HEK293 (cell line): ENCODE measurements around the gene TRPC4.

Experiments
- CTCF ChIP-seq: fragments of 450-650 bp; formaldehyde crosslinking; IDR thresholded peaks from 2 replicates; pipeline ENCODE4 v1.5.1; 2016; ENCODE audit warnings: missing biosample characterization, missing genetic modification characterization
- KLF10 ChIP-seq: fragments of 450-650 bp; IDR thresholded peaks from 2 replicates; pipeline ENCODE4 v1.5.1; 2018; ENCODE audit warnings: missing biosample characterization, mild to moderate bottlenecking, missing genetic modification characterization
- PATZ1 ChIP-seq: fragments of 450-650 bp; formaldehyde crosslinking; IDR thresholded peaks from 2 replicates; pipeline ENCODE4 v1.5.1; 2016; ENCODE audit warnings: missing biosample characterization, missing genetic modification characterization
- WT1 ChIP-seq: fragments of 450-650 bp; formaldehyde crosslinking; IDR thresholded peaks from 2 replicates; pipeline ENCODE4 v1.5.1; 2016; ENCODE audit warnings: missing biosample characterization, missing genetic modification characterization
- ZNF274 ChIP-seq, 2 experiments: fragments of 200-500 bp in 1 of 2; fragments of 450-650 bp in 1 of 2; sonication (Bioruptor generic) in 1 of 2; formaldehyde crosslinking in 1 of 2; IDR thresholded peaks; 2 replicates each; pipeline versions ENCODE4 v1.5.1 to v1.6.1; 2014 to 2016; ENCODE audit warnings: borderline replicate concordance in 1 of 2, inconsistent platforms in 1 of 2, low read length in 1 of 2, missing biosample characterization in 1 of 2, missing genetic modification characterization in 1 of 2
- ZNF341 ChIP-seq: fragments of 450-650 bp; formaldehyde crosslinking; IDR thresholded peaks from 2 replicates; pipeline ENCODE4; 2016; ENCODE audit warnings: low read depth, missing biosample characterization, missing genetic modification characterization
- ZNF423 ChIP-seq: fragments of 450-650 bp; formaldehyde crosslinking; IDR thresholded peaks from 2 replicates; pipeline ENCODE4 v1.5.1; 2016; ENCODE audit warnings: missing biosample characterization, missing genetic modification characterization
- ZNF639 ChIP-seq: fragments of 450-650 bp; formaldehyde crosslinking; IDR thresholded peaks from 2 replicates; pipeline ENCODE4 v1.5.1; 2016; ENCODE audit warnings: missing biosample characterization, missing genetic modification characterization
- ZSCAN18 ChIP-seq: fragments of 450-650 bp; formaldehyde crosslinking; IDR thresholded peaks from 2 replicates; pipeline ENCODE4 v1.5.1; 2016; ENCODE audit warnings: missing biosample characterization, missing genetic modification characterization

- TF ChIP-seq ZNF639 (tag by site-specific recombination) (no peak), ZNF341 (no peak), KLF10 (tag by site-specific recombination) (no peak), ZSCAN18 (tag by site-specific recombination) (no peak), CTCF (no peak), ZNF274 (IDR thresholded peaks at IDR 0.05; ENCODE audit: low read length) (no peak), ZNF274 (tag by site-specific recombination; IDR thresholded peaks at IDR 0.05; ENCODE audit: borderline replicate concordance) (no peak), ZNF423 (tag by site-specific recombination) (no peak), WT1 (tag by site-specific recombination) (no peak), PATZ1 (tag by site-specific recombination) (no peak)
Observed at GRCh38 chr13:37685206-37685605, 184.4 kb downstream of the TRPC4 start.
